HEK293 (cell line): ENCODE measurements around the gene PPM1K.

Experiments used
- CTCF ChIA-PET: fragments of 350-600 bp; formaldehyde crosslinking; extraction: SDS; loops from one replicate; lab custom pipeline; 2021; ENCODE audit warnings: antibody characterized with exemption; lab: Yijun Ruan, JAX
- POLR2A ChIA-PET: fragments of 300-600 bp; formaldehyde crosslinking; extraction: SDS; loops from one replicate; lab custom pipeline; 2020; ENCODE audit warnings: antibody characterized with exemption, inconsistent platforms; lab: Yijun Ruan, JAX
- H3K27ac ChIP-seq: fragments of 200-500 bp; sonication (Bioruptor generic); 2 replicates; pipeline ENCODE4 v1.5.1; 2014; ENCODE audit warnings: low read depth, low read length, control low read depth, inconsistent platforms; ENCODE audit errors: extremely low read depth
- H3K36me3 ChIP-seq, 2 experiments: fragments of 200-500 bp in 1 of 2; sonication (Bioruptor generic) in 1 of 2; 1 replicate in 1 of 2; 2 replicates in 1 of 2; pipeline ENCODE4 v1.5.1; 2014 to 2017; ENCODE audit warnings: inconsistent platforms in 2 of 2, low read length in 2 of 2; ENCODE audit not compliant: control insufficient read depth in 2 of 2, insufficient read depth in 1 of 2
- H3K4me1 ChIP-seq: fragments of 200-500 bp; sonication (Bioruptor generic); 2 replicates; pipeline ENCODE4 v1.5.1; 2014; ENCODE audit warnings: mild to moderate bottlenecking, low read length, inconsistent platforms; ENCODE audit not compliant: control insufficient read depth, insufficient read depth
- H3K4me3 ChIP-seq: 2 replicates; pipeline ENCODE4 v1.5.1; 2011; ENCODE audit warnings: low read depth, mild to moderate bottlenecking, control low read depth, low read length, moderate library complexity
- H3K9me3 ChIP-seq: fragments of 200-500 bp; sonication (Bioruptor generic); 2 replicates; pipeline ENCODE4 v1.5.1; 2014; ENCODE audit warnings: low read depth, low read length, inconsistent platforms; ENCODE audit not compliant: control insufficient read depth, insufficient read depth
- CTCF ChIP-seq: fragments of 450-650 bp; formaldehyde crosslinking; IDR thresholded peaks from 2 replicates; pipeline ENCODE4 v1.5.1; 2016; ENCODE audit warnings: missing biosample characterization, missing genetic modification characterization
- ZBTB8A ChIP-seq: fragments of 450-650 bp; formaldehyde crosslinking; IDR thresholded peaks from 2 replicates; pipeline ENCODE4 v1.5.1; 2016; ENCODE audit warnings: missing biosample characterization, missing genetic modification characterization
- ZFHX2 ChIP-seq: fragments of 450-650 bp; formaldehyde crosslinking; conservative IDR thresholded peaks from 2 replicates; pipeline ENCODE4 v1.5.1; 2016; ENCODE audit warnings: missing biosample characterization, missing genetic modification characterization
- ZFP69B ChIP-seq: fragments of 450-650 bp; formaldehyde crosslinking; IDR thresholded peaks from 2 replicates; pipeline ENCODE4 v1.5.1; 2016; ENCODE audit warnings: missing biosample characterization, missing genetic modification characterization
- ZNF121 ChIP-seq: fragments of 450-650 bp; formaldehyde crosslinking; IDR thresholded peaks from 2 replicates; pipeline ENCODE4 v1.5.1; 2016; ENCODE audit warnings: missing biosample characterization, missing genetic modification characterization
- ZNF335 ChIP-seq: fragments of 450-650 bp; formaldehyde crosslinking; conservative IDR thresholded peaks from 2 replicates; pipeline ENCODE4 v1.5.1; 2016; ENCODE audit warnings: missing biosample characterization, missing genetic modification characterization
- ZNF341 ChIP-seq: fragments of 450-650 bp; formaldehyde crosslinking; IDR thresholded peaks from 2 replicates; pipeline ENCODE4; 2016; ENCODE audit warnings: low read depth, missing biosample characterization, missing genetic modification characterization
- ZNF366 ChIP-seq: fragments of 450-650 bp; formaldehyde crosslinking; conservative IDR thresholded peaks from 2 replicates; pipeline ENCODE4 v1.5.1; 2016; ENCODE audit warnings: missing biosample characterization, missing genetic modification characterization
- ZNF555 ChIP-seq: fragments of 450-650 bp; formaldehyde crosslinking; conservative IDR thresholded peaks from 2 replicates; pipeline ENCODE4 v1.5.1; 2017; ENCODE audit warnings: missing biosample characterization, mild to moderate bottlenecking, missing genetic modification characterization, inconsistent platforms
- ZNF571 ChIP-seq: fragments of 450-650 bp; formaldehyde crosslinking; IDR thresholded peaks from 2 replicates; pipeline ENCODE4 v1.5.0; 2017; ENCODE audit warnings: missing biosample characterization, missing genetic modification characterization
- ZNF585B ChIP-seq: fragments of 450-650 bp; formaldehyde crosslinking; IDR thresholded peaks from 2 replicates; pipeline ENCODE4 v1.5.1; 2016; ENCODE audit warnings: missing biosample characterization, missing genetic modification characterization
- ZNF768 ChIP-seq: fragments of 450-650 bp; formaldehyde crosslinking; IDR thresholded peaks from 2 replicates; pipeline ENCODE4 v1.5.1; 2018; ENCODE audit warnings: missing biosample characterization, mild to moderate bottlenecking, missing genetic modification characterization
- ZSCAN5A ChIP-seq: fragments of 450-650 bp; formaldehyde crosslinking; IDR thresholded peaks from 2 replicates; pipeline ENCODE4 v1.5.1; 2016; ENCODE audit warnings: missing biosample characterization, missing genetic modification characterization
- TF ChIP-seq, protein P1 (sequence below): fragments of 450-650 bp; formaldehyde crosslinking; IDR thresholded peaks from 2 replicates; pipeline ENCODE4 v1.5.1; 2016; ENCODE audit warnings: missing biosample characterization, missing genetic modification characterization
- TF ChIP-seq, protein P2 (sequence below): fragments of 450-650 bp; formaldehyde crosslinking; IDR thresholded peaks from 2 replicates; pipeline ENCODE4 v1.5.1; 2016; ENCODE audit warnings: missing biosample characterization, missing genetic modification characterization, borderline replicate concordance

The PPM1K gene

GRCh38 chr4:88244056-88244455 is 40.3 kb downstream of the PPM1K start (continued):
- TF ChIP-seq ZNF366 (tag by site-specific recombination) (no peak), ZNF555 (tag by site-specific recombination) (no peak), ZFP69B (tag by site-specific recombination) (no peak), ZNF585B (no peak), ZNF571 (tag by site-specific recombination) (no peak), ZNF341 (tag by site-specific recombination) (no peak), ZNF121 (tag by site-specific recombination) (no peak), ZNF768 (no peak)
- TF ChIP-seq, protein P1, sequence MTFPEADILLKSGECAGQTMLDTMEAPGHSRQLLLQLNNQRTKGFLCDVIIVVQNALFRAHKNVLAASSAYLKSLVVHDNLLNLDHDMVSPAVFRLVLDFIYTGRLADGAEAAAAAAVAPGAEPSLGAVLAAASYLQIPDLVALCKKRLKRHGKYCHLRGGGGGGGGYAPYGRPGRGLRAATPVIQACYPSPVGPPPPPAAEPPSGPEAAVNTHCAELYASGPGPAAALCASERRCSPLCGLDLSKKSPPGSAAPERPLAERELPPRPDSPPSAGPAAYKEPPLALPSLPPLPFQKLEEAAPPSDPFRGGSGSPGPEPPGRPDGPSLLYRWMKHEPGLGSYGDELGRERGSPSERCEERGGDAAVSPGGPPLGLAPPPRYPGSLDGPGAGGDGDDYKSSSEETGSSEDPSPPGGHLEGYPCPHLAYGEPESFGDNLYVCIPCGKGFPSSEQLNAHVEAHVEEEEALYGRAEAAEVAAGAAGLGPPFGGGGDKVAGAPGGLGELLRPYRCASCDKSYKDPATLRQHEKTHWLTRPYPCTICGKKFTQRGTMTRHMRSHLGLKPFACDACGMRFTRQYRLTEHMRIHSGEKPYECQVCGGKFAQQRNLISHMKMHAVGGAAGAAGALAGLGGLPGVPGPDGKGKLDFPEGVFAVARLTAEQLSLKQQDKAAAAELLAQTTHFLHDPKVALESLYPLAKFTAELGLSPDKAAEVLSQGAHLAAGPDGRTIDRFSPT (tag by site-specific recombination), result no peak
- TF ChIP-seq, all 188 proteins: peak for 0

DNA sequence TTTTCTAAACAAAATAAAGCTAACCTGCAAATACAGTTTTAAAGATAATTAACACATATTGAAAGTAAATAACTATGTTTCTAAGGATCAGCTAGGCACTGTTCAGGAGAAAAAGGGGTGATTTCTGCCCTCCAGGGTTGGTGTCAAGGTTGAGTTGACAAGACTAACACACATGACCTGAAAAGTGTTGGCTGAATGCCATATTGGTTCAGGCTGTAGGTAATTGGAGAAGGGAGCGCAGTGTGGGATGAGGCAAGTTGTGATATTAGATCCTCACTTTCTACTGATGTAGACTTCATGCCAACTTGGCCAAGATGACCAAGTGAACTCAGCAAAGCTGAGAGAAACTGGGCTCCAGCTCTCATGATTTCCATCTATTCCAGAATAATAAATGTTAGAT is 42.2 kb downstream of the PPM1K start:
- no peak overlapping the region for H3K4me3 ChIP-seq
- H3K9me3 ChIP-seq, result no peaks in the 10 kb centered on the region
- no peaks in the 10 kb centered on the region for H3K36me3 ChIP-seq
- ChIA-PET POLR2A (no interaction called here), CTCF (interaction anchor here (0.6 kb wide), 1 partner anchor 359 kb away, joined by 3 read pairs; no protein-coding TSS in a partner anchor)
- no peak overlapping the region for H3K27ac ChIP-seq
- TF ChIP-seq ZFHX2 (tag by site-specific recombination), result 0 out of 2 replicates have a peak, but pooled peaks have one; percentile 22
- TF ChIP-seq ZNF335 (tag by site-specific recombination), result no peak
- TF ChIP-seq, all 188 proteins: peak for 1
- H3K4me1 ChIP-seq, result no peaks in the 10 kb centered on the region

DNA sequence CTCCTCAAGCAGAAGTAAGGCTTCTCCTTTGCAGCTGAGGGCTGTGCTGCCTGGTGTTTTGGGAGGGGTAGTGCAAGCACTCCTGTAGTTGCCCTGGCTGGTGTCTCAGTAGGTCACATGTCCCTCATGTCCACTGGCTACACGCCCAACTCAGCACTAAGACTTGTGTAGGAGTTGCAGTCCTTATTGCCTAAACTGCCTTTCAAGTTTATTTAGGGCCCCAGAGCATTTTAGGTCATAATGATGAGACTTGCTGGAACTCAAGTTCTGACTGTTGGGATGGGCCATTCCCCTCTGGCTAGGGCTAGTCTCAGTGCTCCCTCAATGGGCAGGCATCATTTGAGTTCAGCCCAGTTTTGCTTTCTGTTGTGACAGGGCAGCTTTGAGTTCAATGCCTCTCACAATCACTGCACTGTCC is 44.1 kb downstream of the PPM1K start:
- CTCF ChIA-PET, result no interaction called here
- H3K9me3 ChIP-seq, result no peaks in the 10 kb centered on the region
- no peak overlapping the region for H3K4me3 ChIP-seq
- POLR2A ChIA-PET, result no interaction called here
- TF ChIP-seq ZSCAN5A (no peak), ZFHX2 (tag by site-specific recombination) (peak; percentile 26), ZBTB8A (tag by site-specific recombination) (no peak)
- no peaks in the 10 kb centered on the region for H3K4me1 ChIP-seq
- no peak overlapping the region for H3K27ac ChIP-seq
- H3K36me3 ChIP-seq, result no peaks in the 10 kb centered on the region

DNA sequence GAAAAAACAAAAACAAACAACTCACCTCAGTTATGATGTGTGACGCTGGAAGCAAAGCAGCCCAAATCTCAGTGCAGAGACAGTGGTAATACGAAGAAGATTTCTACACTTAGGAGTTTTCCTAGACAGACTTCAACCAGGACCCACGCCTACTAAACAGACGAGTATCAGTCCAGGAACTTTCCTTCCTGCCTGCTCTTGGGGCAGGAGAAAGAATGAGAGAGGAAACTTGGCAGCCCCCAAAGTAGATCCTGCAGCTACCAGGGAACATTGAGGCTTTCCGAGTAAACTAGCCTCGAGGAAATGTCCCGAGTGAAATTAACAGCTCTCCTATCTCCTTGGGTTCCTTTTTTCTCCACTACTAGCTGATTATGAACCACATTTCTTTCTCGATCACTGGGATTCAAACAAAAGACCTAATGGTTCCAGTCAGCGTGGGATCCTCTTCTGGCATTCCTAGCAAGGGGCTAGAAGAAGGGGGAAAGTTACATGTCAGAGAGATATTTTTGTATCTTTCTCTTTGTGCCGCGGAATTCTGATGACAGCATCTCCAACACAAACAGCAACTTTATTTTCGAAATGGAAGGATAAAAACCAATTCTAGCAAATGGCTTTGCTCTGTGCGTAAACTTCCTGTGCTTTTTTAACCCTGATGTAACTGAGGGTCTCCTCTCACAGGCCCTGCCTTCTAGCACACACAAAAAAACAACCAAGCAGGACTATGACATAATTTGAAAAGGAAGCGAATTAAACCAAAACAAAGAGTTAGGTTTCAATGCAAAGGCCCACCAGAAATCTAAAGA is 53.2 kb downstream of the PPM1K start:
- ChIA-PET POLR2A (no interaction called here), CTCF (interaction anchor here (0.6 to 1.0 kb wide), 2 partner anchors 30 to 284 kb away, joined by 3 to 4 read pairs; no protein-coding TSS in a partner anchor)
- Histone ChIP-seq H3K4me3 (no peak overlapping the region), H3K36me3 (no peaks in the 10 kb centered on the region), H3K4me1 (no peaks in the 10 kb centered on the region), H3K9me3 (no peaks in the 10 kb centered on the region), H3K27ac (no peak overlapping the region)
- TF ChIP-seq CTCF (tag by site-specific recombination) (no peak), ZFHX2 (tag by site-specific recombination) (no peak), ZNF121 (tag by site-specific recombination) (no peak)
- TF ChIP-seq, protein P2, sequence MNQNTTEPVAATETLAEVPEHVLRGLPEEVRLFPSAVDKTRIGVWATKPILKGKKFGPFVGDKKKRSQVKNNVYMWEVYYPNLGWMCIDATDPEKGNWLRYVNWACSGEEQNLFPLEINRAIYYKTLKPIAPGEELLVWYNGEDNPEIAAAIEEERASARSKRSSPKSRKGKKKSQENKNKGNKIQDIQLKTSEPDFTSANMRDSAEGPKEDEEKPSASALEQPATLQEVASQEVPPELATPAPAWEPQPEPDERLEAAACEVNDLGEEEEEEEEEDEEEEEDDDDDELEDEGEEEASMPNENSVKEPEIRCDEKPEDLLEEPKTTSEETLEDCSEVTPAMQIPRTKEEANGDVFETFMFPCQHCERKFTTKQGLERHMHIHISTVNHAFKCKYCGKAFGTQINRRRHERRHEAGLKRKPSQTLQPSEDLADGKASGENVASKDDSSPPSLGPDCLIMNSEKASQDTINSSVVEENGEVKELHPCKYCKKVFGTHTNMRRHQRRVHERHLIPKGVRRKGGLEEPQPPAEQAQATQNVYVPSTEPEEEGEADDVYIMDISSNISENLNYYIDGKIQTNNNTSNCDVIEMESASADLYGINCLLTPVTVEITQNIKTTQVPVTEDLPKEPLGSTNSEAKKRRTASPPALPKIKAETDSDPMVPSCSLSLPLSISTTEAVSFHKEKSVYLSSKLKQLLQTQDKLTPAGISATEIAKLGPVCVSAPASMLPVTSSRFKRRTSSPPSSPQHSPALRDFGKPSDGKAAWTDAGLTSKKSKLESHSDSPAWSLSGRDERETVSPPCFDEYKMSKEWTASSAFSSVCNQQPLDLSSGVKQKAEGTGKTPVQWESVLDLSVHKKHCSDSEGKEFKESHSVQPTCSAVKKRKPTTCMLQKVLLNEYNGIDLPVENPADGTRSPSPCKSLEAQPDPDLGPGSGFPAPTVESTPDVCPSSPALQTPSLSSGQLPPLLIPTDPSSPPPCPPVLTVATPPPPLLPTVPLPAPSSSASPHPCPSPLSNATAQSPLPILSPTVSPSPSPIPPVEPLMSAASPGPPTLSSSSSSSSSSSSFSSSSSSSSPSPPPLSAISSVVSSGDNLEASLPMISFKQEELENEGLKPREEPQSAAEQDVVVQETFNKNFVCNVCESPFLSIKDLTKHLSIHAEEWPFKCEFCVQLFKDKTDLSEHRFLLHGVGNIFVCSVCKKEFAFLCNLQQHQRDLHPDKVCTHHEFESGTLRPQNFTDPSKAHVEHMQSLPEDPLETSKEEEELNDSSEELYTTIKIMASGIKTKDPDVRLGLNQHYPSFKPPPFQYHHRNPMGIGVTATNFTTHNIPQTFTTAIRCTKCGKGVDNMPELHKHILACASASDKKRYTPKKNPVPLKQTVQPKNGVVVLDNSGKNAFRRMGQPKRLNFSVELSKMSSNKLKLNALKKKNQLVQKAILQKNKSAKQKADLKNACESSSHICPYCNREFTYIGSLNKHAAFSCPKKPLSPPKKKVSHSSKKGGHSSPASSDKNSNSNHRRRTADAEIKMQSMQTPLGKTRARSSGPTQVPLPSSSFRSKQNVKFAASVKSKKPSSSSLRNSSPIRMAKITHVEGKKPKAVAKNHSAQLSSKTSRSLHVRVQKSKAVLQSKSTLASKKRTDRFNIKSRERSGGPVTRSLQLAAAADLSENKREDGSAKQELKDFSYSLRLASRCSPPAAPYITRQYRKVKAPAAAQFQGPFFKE, result no peak
